Inferior parietal cortex (tissue), 1 donor: ENCODE data around the gene GBP2.
"Not testable (repeated sequence)": the region's sequence is repeated elsewhere in the genome, so short reads cannot be mapped to it uniquely, and the experiment has no call there.

Experiments
- DNase-seq: peaks from one replicate; pipeline ENCODE4 v3.0.0-alpha.2; 2016; ENCODE audit errors: extremely low spot score

Gene GBP2

DNA sequence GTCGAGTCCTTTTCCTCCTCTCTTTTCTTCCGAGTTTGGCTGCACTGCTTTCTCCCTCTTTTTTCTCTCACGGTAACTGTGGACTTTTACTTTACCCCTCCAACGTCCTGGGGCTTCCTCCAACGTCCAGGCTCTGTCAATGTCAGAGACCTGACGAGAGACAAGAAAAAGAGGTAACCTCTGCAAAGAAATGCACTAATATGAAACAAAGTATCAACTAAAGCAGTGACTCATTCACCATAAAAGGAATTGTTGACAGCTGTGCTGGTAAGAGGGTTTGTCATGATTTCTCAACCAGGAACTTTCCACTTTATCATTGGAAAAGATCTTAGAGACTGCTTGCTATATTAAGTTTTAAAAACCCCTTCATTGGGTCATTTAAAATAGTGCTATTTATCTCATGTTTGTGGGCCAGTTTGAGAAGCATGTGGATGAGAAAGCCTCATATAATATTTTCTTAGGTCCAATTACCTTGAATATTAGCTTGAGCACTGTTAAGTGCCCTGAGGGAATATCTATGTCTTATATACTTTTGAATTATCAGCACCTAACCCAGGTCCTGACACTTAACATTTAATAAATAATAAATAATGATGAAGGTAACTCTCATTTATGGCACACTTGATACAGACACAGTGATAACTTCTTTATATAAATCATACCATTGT lies at the start of gene GBP2:
Gene GBP2 (minus strand): TSS at position 202 of the 668 bp plus-strand sequence. CDS start 4,148 bp downstream, outside the sequence.
- DNase-seq: peak; percentile 32

DNA sequence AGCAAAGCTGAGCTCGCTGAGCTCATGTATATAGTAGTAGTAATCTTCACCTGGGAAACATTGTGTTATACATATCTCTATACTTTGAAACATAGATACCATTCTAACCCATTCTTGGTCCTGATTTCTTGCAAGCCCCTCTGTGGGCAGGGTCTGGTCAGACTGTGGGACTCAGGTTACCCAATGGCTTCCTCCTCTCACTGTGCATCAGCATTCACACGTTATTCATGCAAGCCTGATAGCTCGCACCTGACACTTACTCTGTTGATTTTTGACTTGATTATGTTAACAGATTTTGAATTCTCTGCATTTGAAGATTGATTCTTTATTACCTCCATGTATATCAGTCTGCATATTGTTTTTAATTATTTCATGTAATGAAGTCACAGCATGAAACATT lies 48.6 kb upstream of the GBP2 start:
- no peak for DNase-seq

- no peak for DNase-seq
These were observed 46.7 kb upstream of the GBP2 start for GRCh38 chr1:89172468-89173143.

GRCh38 chr1:89171067-89171438 lies 45.1 kb upstream of the GBP2 start:
- no peak for DNase-seq

GRCh38 chr1:89170170-89171066 lies 44.5 kb upstream of the GBP2 start:
- no peak for DNase-seq

DNA sequence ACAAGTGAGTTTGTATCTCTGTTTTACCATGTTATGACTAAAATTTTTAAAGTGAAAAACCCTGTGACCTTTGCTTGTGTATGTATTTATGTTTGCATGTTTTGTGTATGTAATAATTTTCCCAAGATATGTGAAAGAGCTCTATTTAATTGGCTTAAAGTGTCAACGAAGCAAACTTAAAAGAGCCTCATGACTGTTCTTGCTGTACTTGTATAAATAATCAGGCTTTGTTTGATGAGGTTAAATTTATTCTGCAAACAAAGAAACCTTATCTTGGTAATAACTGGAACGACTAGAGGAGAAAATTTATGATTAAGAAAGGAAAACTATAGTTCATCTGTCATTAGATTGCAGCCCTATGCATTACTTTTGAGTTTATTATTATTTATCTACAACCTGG lies 43.3 kb upstream of the GBP2 start:
- no peak for DNase-seq

GRCh38 chr1:89167590-89168230 lies 41.8 kb upstream of the GBP2 start:
- DNase-seq: no peak

DNA sequence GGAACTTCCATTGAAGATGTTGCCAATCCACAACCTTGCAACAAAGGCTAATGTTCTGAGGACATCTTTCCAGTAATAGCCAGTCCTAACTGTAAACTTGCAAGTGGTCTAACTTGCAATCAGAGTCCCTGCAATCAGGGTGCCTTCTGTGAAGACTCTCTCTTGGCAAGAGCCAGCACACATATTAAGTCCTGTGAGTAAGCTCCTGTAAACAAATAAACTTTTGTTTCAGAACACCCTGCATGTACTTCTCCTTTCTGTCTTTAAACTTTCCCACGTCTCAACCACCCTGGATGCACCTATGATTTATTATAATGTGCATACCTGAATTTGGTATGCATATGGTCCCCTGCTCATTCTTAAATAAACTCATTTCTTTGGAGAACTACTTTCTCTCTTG lies 40.8 kb upstream of the GBP2 start:
- no peak for DNase-seq

DNA sequence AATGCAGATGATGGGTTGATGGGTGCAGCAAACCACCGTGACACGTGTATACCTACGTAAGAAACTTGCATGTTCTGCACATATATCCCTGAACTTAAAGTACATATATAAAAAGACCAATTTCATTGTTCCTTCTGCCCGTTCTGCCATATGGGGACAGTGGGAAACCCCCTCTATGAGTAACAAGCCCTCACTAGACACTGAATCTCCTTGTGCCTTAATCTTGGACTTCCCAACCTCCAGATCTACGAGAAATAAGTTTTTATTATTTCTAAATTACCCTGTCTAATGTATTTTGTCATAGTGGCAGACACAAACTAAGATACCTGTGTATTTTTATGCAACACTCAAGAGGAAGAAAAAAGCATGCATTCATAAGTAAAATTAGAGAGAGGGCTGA lies 39.9 kb upstream of the GBP2 start:
- no peak for DNase-seq

DNA sequence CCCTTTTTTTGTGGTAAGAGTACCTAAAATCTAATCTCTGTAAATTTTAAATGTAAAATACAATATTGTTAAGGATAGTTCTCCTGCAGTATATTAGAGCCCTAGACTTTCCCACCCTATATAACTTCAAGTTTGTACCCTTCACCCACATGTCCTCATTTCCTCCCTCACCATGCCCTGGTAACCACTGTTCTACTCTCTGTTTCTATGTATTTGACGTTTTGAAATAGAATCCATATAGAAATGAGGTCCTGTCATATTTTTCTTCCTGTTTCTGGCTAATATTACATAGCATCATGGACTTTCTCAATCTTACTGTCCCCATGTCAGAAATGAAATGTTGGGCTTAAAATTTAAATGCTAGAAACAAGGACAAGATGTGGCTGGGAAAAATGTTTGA lies 25.1 kb upstream of the GBP2 start:
- no peak for DNase-seq

DNA sequence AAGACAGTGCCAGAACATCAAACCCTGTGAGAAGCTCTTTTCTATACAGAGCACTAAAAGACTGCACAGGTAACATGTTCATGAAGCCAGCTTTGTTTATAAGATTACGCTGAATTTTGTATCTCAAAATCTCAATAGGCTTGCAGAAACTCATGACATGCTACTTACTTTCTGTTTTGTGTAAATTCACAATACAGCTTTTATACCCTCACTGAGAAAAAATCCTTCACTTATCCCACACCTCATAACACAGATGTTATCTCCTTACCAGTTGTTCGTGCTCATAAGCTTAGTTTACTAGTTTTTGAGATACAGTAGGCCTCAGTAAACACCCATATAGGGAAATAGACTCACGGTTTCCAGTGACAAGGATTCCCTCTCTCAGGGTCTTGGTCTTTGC lies 24.1 kb upstream of the GBP2 start:
- no peak for DNase-seq

DNA sequence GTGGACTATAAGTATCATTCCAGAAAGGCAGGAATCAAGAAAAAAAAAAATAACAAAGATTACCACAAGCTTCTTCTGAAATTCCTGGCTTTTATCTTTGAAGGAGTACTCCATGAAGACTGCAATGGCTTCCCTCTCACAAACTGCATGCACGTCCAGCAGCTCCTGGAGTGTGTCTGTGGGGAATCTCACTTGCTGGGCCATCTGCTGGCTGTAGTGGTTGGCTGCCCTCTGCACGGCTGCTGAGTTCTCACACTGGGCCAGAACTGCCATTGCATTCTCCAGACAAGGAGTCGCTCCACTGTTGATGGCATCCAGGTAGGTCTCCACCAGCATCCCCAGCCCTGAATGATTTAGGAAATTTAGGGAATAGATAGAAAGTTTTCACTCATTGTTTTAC lies 23.3 kb upstream of the GBP2 start:
- no peak for DNase-seq

GRCh38 chr1:89147678-89148658 lies 22.1 kb upstream of the GBP2 start:
- no peak for DNase-seq

GRCh38 chr1:89146721-89147120 lies 20.8 kb upstream of the GBP2 start:
- no peak for DNase-seq

GRCh38 chr1:89143484-89143883 lies 17.6 kb upstream of the GBP2 start:
- DNase-seq: no peak

GRCh38 chr1:89142160-89142559 lies 16.2 kb upstream of the GBP2 start:
- no peak for DNase-seq

DNA sequence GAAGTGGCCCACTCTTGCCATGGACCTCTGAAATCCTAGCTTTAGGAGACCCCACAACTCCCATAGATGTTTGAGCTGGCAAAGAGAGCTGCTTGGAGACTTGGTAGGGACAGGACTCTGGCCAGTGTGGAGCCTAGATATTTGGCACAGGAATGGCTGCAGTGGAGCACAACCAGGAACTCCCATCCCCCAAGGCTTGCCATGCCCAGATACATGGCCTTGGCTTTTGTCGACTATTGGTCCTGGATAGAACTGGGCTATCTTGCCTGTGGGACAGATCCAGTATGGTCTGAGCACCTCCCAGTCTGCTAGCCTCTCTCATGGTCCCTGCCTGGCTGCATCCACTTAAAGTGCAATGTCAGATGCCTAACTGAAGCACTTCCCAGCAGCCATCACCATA lies 7.8 kb upstream of the GBP2 start:
- DNase-seq: no peak

DNA sequence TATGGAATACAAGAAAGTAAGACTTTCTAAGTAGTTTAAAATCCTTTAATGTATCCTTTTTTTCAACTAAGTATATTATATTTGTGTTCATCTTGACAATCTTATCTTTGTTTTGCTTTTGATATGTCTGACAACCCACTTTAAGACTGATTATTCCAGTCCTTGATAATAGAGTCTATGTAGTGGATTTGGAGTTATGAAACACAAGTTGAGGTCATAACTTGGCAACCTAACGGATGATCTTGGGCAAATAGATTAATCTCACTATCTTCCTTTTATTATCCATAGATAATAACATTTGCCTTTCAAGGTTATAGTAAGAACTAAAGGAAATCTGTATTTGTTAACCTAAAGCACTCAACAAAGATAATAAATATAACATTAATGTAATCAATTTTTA lies 4.8 kb upstream of the GBP2 start:
- DNase-seq: no peak

- no peak for DNase-seq
These were observed 4.0 kb upstream of the GBP2 start for GRCh38 chr1:89129911-89130310.

GRCh38 chr1:89128003-89128458 lies 2.1 kb upstream of the GBP2 start:
- DNase-seq: not testable (repeated sequence)
